NCI-H2107 treated with DMSO at 0.1 percent for 48 hours (cell line): ENCODE measurements around the gene SPECC1.
"Not testable (repeated sequence)": the region's sequence is repeated elsewhere in the genome, so short reads cannot be mapped to it uniquely, and the experiment has no call there.

Experiments
- DNase-seq: peaks from one replicate; lab custom pipeline; 2025; ENCODE audit not compliant: unreplicated experiment; lab: John Stamatoyannopoulos, UW

SPECC1 gene

DNA sequence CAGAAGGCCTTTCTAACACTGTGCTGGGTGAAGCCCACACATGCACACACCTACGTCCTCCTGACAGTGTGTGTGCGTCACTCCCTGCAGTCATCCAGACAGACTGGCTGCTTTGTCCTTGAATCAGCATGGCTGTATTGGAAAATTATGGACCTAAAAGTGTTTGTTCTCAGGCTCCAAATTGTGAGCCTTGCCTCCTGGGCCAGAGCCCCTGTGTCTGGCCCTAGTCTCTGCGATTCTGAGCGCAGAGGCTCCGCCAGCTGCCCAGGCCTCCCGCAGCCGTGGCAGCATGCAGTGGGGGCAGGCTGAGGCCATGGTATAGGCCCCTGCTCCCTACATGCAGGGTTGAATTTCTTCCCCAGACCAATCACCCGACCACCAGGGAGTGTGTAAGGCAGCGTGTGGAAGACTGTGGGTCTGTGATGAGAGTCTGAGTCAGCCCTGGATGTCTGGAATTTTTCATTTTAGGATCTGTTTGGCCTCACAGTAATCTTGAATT is 291.3 kb downstream of the SPECC1 start:
- DNase-seq, result no peak

DNA sequence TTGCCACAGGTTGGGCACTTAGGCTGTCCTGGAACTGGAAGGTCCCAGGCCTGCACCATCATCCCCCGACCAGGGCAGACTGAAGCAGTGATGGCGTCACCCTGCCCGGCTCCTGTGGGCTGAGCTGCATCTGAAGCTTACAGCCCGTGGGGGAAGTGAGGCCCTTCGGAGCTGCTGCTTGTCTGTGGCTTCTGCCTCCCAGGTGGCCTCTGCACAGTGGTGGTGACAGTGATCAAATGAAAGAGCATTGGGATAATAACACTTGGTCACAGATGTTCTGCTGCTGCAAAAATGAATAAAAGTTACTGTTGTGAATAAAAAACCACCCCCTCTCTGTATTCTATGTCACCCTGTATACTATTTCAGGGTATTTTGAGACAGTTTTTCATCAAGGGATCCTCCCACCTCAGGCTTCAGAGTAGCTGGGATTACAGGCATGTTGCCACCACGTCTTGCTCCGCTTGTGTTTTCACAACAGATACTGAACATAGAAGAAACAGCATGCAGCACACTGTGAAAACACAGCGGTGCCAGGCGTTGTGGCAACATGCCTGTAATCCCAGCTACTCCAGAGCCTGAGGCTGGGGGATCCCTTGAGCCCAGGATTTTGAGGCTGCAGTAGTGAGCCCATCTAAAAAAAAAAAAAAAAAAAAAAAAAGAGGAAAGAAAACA is 293.2 kb downstream of the SPECC1 start:
- no peak for DNase-seq

DNA sequence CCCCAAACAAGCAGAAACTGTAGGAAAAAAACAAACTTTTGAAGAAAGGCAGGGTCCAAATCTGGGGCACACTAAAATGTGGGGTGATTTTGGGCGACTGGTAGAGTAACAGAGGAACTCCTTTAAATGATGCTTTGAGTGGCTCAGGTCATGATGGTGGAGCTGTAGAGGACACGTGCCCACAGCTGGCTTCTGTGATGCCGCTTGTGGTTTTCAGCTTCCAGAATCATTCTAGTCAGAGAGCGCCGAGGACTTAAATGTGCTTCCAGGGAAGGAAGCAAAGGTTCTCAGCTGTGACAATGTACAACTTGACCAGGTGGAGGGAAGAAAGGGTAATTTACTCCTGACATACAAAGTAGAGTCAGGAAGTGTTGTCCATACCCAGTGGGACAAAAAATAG is 295.8 kb downstream of the SPECC1 start:
- no peak for DNase-seq

DNA sequence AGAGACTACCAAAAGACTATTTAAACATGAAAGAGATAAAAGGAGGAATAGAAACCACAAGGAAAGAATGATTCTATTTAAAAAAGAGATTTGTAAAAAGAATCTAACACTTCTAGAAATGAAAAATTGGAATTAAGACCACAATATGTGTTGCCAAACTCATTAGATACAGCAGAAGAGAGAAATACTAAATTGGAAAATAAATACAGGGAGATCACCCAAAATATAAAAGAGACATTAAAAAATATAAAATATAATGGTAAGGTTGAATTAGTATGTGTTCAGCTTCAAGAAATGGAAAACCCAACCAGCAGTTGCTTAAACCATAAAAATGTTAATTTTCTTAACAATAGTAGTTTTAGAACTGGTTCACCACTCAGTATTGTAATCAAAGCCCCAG is 297.8 kb downstream of the SPECC1 start:
- DNase-seq, result no peak

DNA sequence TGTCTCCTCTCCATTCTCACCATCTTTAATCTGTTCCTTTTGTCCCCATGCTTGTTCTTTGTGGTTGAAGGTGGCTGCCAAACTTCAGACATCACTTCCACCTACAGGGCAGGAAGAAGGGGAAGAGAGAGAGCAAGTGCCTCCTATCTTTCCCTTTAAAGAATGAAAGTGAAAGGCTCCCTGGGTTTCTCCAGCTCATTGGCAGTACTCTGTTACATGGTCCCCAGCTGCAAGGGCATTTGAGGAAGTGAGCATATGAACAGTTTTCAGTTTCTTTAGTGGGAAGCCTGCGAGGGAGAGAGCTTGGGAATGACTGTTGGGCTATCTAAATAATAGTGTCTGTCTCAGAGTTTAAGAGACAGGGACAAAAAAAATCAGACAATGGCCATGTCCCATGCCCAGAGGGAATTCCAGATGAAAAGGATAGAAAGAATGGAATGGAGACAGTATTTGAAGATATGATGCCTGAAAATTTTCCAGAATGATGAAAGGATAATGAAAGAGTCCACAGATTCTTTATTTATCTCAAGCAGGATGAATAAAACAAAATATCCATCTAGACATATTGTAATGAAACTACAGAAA is 298.3 kb downstream of the SPECC1 start:
- DNase-seq, result no peak

DNA sequence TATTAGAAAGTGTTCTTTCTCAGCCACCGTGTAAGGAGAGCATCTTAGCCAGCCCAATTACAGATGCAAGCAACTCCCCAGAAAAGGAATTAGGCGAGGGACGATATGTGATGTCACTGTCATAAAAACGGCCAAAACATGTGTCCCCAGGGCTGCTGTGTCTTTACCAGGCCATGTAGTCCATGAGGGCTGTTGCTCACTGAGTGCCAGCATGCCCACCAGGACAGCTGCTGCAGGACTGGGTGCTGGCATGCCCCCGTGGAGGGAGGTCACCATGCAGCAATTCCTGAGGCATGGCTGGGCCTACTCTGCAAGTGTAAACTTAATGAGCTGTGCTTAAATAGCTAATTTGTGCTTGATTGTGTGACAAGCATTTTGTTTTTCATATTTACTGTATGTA is 301.3 kb downstream of the SPECC1 start:
- DNase-seq, result no peak

DNA sequence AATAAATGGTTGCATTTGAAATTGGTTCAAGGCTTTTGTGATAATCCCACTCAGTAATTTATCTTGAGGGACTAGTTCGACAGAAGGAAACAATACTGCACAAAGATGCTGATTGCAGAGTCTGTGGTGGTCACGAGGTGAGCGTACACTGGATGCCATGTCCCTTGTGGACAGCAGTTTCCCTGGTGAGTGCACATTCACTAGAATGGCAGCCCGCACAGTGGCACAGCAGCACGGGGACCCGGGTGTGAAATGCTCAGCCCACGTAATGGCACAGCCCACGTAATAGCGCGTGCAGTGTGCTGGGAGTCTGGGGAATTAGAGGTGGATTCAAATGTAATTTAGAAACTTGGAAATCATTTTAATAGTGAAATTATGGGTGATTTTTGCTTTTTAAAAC is 304.1 kb downstream of the SPECC1 start:
- no peak for DNase-seq

DNA sequence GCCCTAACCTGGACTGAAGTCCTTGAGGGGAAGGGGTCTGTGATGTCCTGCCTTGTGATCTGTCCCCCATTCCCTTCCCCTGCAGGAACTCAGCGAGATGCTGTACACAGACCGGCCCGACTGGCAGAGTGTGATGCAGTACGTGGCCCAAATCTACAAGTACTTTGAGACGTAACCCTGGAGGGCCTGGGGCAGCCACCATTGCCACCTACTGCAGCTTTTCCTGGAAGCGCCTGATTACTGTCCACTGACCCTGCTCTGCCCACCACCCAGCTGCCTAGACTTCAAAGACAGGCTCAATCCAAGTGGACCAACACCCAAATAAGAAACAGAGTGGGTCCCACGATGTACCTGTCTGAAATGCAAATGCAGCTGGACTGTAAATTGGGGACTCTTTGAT is 304.7 kb downstream of the SPECC1 start:
- no peak for DNase-seq

DNA sequence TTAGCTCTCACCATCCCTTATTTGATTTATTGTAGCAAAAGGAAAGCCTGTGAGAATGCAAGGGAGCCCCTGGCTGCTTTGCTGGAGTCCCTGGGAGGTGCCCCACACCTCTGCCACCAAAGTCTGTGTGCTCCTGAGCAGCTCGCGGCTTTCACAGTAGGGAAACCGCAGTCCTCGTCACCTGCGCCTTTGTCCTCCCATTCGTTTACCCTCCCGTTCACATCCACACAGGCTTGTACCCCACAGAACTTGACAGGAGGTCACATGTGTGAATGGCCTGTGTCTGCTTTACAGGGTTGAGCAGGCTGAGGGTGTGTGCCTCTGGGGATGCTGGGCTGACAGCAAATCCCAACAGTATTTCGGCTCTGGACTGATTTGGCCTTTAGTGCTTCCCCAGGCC is 305.7 kb downstream of the SPECC1 start:
- no peak for DNase-seq

DNA sequence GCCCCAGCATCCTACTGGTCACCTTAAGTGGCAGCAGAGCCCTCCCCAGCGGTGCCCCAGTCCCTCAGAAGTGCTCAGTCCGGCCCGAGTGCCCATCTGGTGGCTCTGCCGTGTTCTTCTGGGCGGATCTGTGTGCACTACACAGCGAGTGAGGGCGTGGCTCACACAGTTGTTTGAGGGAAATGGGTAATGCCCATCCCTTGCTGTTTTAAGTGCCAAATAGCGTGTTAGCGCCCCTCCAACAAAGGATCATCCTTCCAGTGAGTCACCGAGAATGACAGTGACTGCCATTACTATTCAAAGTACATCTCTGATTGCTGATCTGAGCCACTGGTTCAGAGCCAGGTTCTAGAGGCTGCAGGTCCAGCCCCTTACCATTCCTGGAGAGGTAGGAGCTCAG is 306.2 kb downstream of the SPECC1 start:
- no peak for DNase-seq

DNA sequence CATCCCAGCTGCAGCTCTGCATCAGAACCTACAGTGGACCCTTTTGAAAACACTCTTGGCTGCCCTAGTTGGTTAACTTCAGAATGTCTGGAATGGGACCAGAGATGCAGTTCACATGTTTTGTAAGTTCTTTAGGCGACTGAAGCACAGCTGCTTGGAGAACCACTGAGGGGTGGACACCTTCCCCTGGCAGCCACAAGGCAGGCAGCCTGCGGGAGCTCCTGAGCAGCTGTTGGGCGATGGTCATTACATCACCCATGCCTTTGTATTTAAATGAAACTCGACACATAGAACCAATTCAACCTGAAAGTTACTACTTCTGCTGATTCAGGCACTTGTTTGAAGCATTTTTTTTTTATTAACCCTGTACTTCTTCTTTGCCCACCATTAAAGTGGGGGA is 306.7 kb downstream of the SPECC1 start:
- DNase-seq, result no peak

DNA sequence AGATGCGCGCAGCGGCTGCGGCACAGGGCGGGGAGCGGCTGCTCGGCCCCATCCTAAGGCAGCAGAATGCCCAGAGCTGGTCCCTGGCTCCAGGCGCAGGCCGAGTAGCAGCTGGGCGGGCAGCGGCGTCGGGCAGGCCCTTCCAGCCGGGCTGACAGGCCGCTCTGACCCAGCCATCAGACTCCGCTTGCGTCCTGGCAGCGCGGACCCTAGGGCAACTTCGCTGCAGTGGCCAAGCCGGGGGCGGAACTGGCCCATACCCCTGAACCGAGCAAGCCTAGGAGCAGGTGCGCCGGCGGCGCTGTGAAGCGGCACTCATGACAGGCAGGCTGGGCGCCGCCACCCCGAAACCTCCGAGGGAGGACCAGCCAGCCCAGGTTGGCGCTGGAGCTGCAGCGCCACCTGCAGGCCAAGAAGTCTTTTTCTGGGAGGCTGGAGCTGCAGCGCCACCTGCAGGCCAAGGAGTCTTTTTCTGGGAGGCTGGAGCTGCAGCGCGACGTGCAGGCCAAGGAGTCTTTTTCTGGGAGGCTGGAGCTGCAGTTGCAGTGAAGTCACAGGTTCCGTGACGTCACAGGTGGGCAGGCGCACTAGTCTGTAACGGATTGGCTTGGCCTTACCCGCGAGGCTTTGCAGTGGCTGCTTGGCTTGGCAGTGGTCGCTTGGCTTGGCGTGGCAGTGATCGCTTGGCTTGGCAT is 311.5 kb downstream of the SPECC1 start:
- DNase-seq, result not testable (repeated sequence)

DNA sequence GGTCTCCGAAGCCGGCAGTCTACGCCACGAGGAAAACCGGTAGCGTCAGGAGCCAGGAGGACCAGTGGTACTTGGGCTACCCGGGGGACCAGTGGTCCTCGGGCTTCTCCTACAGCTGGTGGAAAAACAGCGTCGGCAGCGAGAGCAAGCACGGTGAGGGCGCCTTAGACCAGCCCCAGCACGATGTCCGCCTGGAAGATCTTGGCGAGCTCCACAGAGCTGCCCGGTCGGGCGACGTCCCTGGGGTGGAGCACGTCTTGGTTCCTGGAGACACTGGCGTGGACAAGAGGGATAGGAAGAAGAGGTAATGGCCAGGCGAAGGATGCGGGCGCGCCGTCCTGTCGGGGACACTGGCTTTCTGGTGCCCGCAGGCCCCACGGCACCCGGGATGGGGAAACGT is 312.2 kb downstream of the SPECC1 start:
- DNase-seq, result not testable (repeated sequence)

DNA sequence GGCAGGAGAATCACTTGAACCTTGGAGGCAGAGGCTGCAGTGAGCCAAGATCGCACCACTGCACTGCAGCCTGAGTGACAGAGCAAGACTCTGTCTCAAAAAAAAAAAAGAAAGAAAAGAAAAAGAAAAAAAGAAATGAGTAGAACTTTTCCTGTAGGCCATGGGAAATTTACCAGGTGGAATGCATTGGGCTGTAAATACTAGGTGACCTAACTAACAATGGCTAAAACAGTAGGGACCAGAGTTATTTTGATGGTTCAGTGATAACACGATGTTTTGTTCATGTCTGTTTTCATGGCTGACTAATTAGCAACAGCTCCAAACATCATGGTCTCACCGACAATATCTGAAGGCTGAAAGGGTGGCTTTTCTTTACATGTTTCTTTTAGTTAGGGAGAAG is 318.6 kb downstream of the SPECC1 start:
- not testable (repeated sequence) for DNase-seq

DNA sequence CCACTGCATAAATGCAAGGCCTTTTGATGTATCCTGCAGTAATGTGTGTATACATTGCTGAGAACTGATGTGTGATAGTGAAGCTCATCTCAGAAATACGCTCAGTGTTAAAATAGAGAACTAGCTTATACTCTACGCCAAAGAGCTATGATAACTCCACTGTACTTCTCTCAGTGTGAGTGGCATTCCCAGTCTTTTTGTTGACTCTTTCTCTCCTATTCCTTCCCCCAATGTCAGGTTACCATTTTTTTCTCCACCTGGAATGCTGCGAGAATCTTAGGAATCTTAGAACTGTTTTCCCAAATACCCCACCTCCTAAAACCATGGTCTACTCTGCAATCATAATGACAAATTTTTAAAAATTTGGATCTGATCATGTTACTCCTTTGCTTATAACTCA is 342.2 kb downstream of the SPECC1 start:
- DNase-seq, result not testable (repeated sequence)

DNA sequence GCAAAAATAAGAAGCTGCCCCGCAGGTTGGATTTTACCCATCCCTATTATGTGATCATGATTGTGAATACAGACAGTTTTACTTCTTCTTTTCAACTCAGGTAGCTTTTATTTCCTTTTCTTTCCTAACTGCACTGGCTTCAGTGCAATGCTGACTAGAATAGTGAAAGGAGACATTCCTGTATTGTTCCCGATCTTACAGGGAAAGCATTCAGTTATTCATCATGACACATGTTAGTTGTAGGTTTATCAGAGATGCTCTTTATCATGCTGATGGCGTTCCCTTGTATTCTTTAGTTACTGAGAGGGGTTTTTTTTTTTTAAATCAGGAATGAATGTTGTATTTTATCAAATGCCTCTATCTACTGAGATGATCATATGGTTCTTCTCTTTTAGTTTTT is 343.4 kb downstream of the SPECC1 start:
- DNase-seq, result not testable (repeated sequence)

DNA sequence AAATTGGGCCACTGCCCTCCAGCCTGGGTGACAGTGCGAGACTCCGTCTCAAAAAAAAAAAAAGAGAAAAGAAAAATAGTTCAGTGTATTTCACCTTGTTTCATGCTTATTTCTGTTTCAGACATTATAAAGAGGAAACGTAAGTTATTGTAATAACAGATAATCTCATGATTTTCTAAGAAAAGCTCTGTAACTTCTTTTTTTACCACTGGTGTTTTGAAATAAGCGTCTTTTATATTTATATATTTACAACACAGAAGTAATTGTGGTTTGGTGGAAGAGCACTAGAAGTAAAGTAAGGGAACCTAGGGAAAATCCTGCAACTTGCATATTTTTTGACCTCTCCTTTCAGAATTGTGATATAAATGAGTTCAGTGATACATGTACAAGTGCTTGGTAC is 354.7 kb downstream of the SPECC1 start:
- not testable (repeated sequence) for DNase-seq
